ENCODE measurements around the gene ATP11A. TPM values are rescaled to one million over a fixed set of nuclear protein-coding genes. Genes with fewer than 3 reads are reported as not detected.

Gene ATP11A
- total RNA-seq, 4 donors from 2014 or later = 32.1 to 83.6 (median 46.2) TPM

DNA sequence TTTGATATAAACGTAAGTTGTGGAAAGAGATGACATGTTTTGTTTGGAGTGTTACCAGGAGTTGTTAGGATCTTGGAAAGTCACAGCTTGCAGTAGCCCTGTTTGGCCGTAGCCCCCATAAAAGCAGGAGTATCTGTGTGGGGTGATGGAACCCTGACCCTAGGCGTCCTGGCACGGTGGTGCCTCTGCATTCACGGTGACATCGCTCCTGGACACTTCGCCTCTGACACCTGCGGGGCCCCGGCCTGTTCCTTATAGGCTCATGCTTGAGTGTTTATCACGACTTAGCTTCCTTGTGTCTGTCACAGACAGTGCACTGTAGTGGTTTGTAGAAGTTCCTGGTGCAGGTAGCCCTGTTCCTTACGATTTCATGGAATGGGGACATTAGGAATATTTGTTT is 74.2 kb downstream of the ATP11A start:
- H3K9me3 ChIP-seq = no peaks in the 10 kb centered on the region
- no peak overlapping the region for H3K27ac ChIP-seq
- TF ChIP-seq, protein P1, sequence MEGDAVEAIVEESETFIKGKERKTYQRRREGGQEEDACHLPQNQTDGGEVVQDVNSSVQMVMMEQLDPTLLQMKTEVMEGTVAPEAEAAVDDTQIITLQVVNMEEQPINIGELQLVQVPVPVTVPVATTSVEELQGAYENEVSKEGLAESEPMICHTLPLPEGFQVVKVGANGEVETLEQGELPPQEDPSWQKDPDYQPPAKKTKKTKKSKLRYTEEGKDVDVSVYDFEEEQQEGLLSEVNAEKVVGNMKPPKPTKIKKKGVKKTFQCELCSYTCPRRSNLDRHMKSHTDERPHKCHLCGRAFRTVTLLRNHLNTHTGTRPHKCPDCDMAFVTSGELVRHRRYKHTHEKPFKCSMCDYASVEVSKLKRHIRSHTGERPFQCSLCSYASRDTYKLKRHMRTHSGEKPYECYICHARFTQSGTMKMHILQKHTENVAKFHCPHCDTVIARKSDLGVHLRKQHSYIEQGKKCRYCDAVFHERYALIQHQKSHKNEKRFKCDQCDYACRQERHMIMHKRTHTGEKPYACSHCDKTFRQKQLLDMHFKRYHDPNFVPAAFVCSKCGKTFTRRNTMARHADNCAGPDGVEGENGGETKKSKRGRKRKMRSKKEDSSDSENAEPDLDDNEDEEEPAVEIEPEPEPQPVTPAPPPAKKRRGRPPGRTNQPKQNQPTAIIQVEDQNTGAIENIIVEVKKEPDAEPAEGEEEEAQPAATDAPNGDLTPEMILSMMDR (IDR thresholded peaks at IDR 0.05) = no peak
- no peak for TF ChIP-seq POLR2A (IDR thresholded peaks at IDR 0.05)
- H3K4me3 ChIP-seq (replicated peaks in 1 of 3) = no peak overlapping the region
- H3K36me3 ChIP-seq = no peaks in the 10 kb centered on the region
- intact Hi-C loops (cut with DNase I) = no loop called here
- WGBS, 2 donors = 88 to 95% methylated on average over 11 of the region's 11 CpGs
- DNase-seq = no peak
- peaks cover 13 to 23% of the 10 kb centered on the region in 2 donors for H3K4me1 ChIP-seq
- no peaks in the 10 kb centered on the region for H3K27me3 ChIP-seq

- Histone ChIP-seq H3K36me3 (no peaks in the 10 kb centered on the region), H3K27ac (peak overlapping the region in 2 of 3 donors; percentile 30 to 39), H3K4me3 (replicated peaks in 1 of 3) (no peak overlapping the region), H3K9me3 (no peaks in the 10 kb centered on the region), H3K27me3 (no peaks in the 10 kb centered on the region), H3K4me1 (peaks cover 19 to 32% of the 10 kb centered on the region in 2 donors)
- TF ChIP-seq POLR2A (IDR thresholded peaks at IDR 0.05) = no peak
- TF ChIP-seq, protein P1 (IDR thresholded peaks at IDR 0.05) = no peak
- intact Hi-C loops (cut with DNase I) = no loop called here
- WGBS, 2 donors = 52 to 56% methylated on average over 19 to 21 of the region's 23 CpGs
- peak; percentile 94 to 96 for DNase-seq
Measured at GRCh38 chr13:112764864-112765561, 75.2 kb downstream of the ATP11A start.

- TF ChIP-seq, protein P1 (IDR thresholded peaks at IDR 0.05) = no peak
- no peak for TF ChIP-seq POLR2A (IDR thresholded peaks at IDR 0.05)
- 91% methylated on average over 24 of the region's 24 CpGs for WGBS, 2 donors
- no peaks in the 10 kb centered on the region for H3K36me3 ChIP-seq
- H3K9me3 ChIP-seq = no peaks in the 10 kb centered on the region
- intact Hi-C loops (cut with DNase I) = no loop called here
- no peak for DNase-seq
- peaks cover 19 to 39% of the 10 kb centered on the region in 2 donors for H3K4me1 ChIP-seq
- H3K27me3 ChIP-seq = no peaks in the 10 kb centered on the region
- no peak overlapping the region for H3K27ac ChIP-seq
- no peak overlapping the region for H3K4me3 ChIP-seq (replicated peaks in 1 of 3)
Measured at GRCh38 chr13:112765731-112766130, 75.9 kb downstream of the ATP11A start.

- Histone ChIP-seq H3K4me3 (replicated peaks in 1 of 3) (no peak overlapping the region), H3K9me3 (no peaks in the 10 kb centered on the region), H3K27ac (no peak overlapping the region), H3K27me3 (no peaks in the 10 kb centered on the region), H3K4me1 (peaks cover 19 to 39% of the 10 kb centered on the region in 2 donors), H3K36me3 (no peaks in the 10 kb centered on the region)
- TF ChIP-seq, protein P1 (IDR thresholded peaks at IDR 0.05) = no peak
- no peak for TF ChIP-seq POLR2A (IDR thresholded peaks at IDR 0.05)
- 60 to 94% methylated on average over 1 to 6 of the region's 6 CpGs for WGBS, 2 donors
- intact Hi-C loops (cut with DNase I) = no loop called here
- DNase-seq = no peak
Measured at GRCh38 chr13:112766336-112766735, 76.5 kb downstream of the ATP11A start.

Data from thyroid gland (tissue), 4 donors.